HEK293 (cell line): ENCODE data around the gene CLIC4.

Experiments used
- CTCF ChIA-PET: fragments of 350-600 bp; formaldehyde crosslinking; extraction: SDS; loops from one replicate; lab custom pipeline; 2021; ENCODE audit warnings: antibody characterized with exemption; lab: Yijun Ruan, JAX
- POLR2A ChIA-PET: fragments of 300-600 bp; formaldehyde crosslinking; extraction: SDS; loops from one replicate; lab custom pipeline; 2020; ENCODE audit warnings: antibody characterized with exemption, inconsistent platforms; lab: Yijun Ruan, JAX
- H3K27ac ChIP-seq: fragments of 200-500 bp; sonication (Bioruptor generic); 2 replicates; pipeline ENCODE4 v1.5.1; 2014; ENCODE audit warnings: low read depth, low read length, control low read depth, inconsistent platforms; ENCODE audit errors: extremely low read depth
- H3K36me3 ChIP-seq, 2 experiments: fragments of 200-500 bp in 1 of 2; sonication (Bioruptor generic) in 1 of 2; 1 replicate in 1 of 2; 2 replicates in 1 of 2; pipeline ENCODE4 v1.5.1; 2014 to 2017; ENCODE audit warnings: inconsistent platforms in 2 of 2, low read length in 2 of 2; ENCODE audit not compliant: control insufficient read depth in 2 of 2, insufficient read depth in 1 of 2
- H3K4me1 ChIP-seq: fragments of 200-500 bp; sonication (Bioruptor generic); 2 replicates; pipeline ENCODE4 v1.5.1; 2014; ENCODE audit warnings: mild to moderate bottlenecking, low read length, inconsistent platforms; ENCODE audit not compliant: control insufficient read depth, insufficient read depth
- H3K4me3 ChIP-seq: 2 replicates; pipeline ENCODE4 v1.5.1; 2011; ENCODE audit warnings: low read depth, mild to moderate bottlenecking, control low read depth, low read length, moderate library complexity
- H3K9me3 ChIP-seq: fragments of 200-500 bp; sonication (Bioruptor generic); 2 replicates; pipeline ENCODE4 v1.5.1; 2014; ENCODE audit warnings: low read depth, low read length, inconsistent platforms; ENCODE audit not compliant: control insufficient read depth, insufficient read depth
- FEZF1 ChIP-seq: fragments of 450-650 bp; formaldehyde crosslinking; IDR thresholded peaks from 2 replicates; pipeline ENCODE4 v1.5.1; 2016; ENCODE audit warnings: missing biosample characterization, missing genetic modification characterization
- KLF16 ChIP-seq: fragments of 450-650 bp; formaldehyde crosslinking; IDR thresholded peaks from 2 replicates; pipeline ENCODE4 v1.5.1; 2017; ENCODE audit warnings: missing biosample characterization, missing genetic modification characterization
- KLF17 ChIP-seq: fragments of 450-650 bp; formaldehyde crosslinking; IDR thresholded peaks from 2 replicates; pipeline ENCODE4 v1.5.1; 2016; ENCODE audit warnings: missing biosample characterization, missing genetic modification characterization
- MZF1 ChIP-seq: fragments of 450-650 bp; formaldehyde crosslinking; IDR thresholded peaks from 2 replicates; pipeline ENCODE4 v1.5.1; 2017; ENCODE audit warnings: missing biosample characterization, missing genetic modification characterization, borderline replicate concordance
- RBAK ChIP-seq: fragments of 450-650 bp; formaldehyde crosslinking; IDR thresholded peaks from 2 replicates; pipeline ENCODE4 v1.5.1; 2016; ENCODE audit warnings: missing biosample characterization, missing genetic modification characterization
- TSHZ1 ChIP-seq: fragments of 450-650 bp; formaldehyde crosslinking; IDR thresholded peaks from 2 replicates; pipeline ENCODE4 v1.5.1; 2016; ENCODE audit warnings: missing biosample characterization, missing genetic modification characterization, borderline replicate concordance
- ZFHX2 ChIP-seq: fragments of 450-650 bp; formaldehyde crosslinking; conservative IDR thresholded peaks from 2 replicates; pipeline ENCODE4 v1.5.1; 2016; ENCODE audit warnings: missing biosample characterization, missing genetic modification characterization
- ZNF214 ChIP-seq: fragments of 450-650 bp; formaldehyde crosslinking; IDR thresholded peaks from 2 replicates; pipeline ENCODE4 v1.5.1; 2017; ENCODE audit warnings: missing biosample characterization, mild to moderate bottlenecking, missing genetic modification characterization, borderline replicate concordance
- ZNF223 ChIP-seq: fragments of 450-650 bp; formaldehyde crosslinking; IDR thresholded peaks from 2 replicates; pipeline ENCODE4 v1.5.1; 2016; ENCODE audit warnings: missing biosample characterization, missing genetic modification characterization
- ZNF514 ChIP-seq: fragments of 450-650 bp; formaldehyde crosslinking; IDR thresholded peaks from 2 replicates; pipeline ENCODE4 v1.5.1; 2016; ENCODE audit warnings: missing biosample characterization, missing genetic modification characterization
- TF ChIP-seq, protein P1 (sequence below): fragments of 450-650 bp; formaldehyde crosslinking; IDR thresholded peaks from 2 replicates; pipeline ENCODE4 v1.5.1; 2016; ENCODE audit warnings: missing biosample characterization, missing genetic modification characterization
- TF ChIP-seq, protein P2 (sequence below): fragments of 450-650 bp; formaldehyde crosslinking; IDR thresholded peaks from 2 replicates; pipeline ENCODE4 v1.5.1; 2017; ENCODE audit warnings: missing biosample characterization, missing genetic modification characterization
- TF ChIP-seq, protein P3 (sequence below): fragments of 450-650 bp; formaldehyde crosslinking; IDR thresholded peaks from 2 replicates; pipeline ENCODE4 v1.5.1; 2016; ENCODE audit warnings: missing biosample characterization, missing genetic modification characterization

The CLIC4 gene

GRCh38 chr1:24707687-24708086 is 37.6 kb upstream of the CLIC4 start:
- ChIA-PET POLR2A (interaction anchor here (1.0 kb wide), 1 partner anchor 13 kb away, joined by 3 read pairs; no protein-coding TSS in a partner anchor), CTCF (interaction anchor here (1.4 kb wide), 1 partner anchor 19 kb away, joined by 5 read pairs; no protein-coding TSS in a partner anchor)
- no peaks in the 10 kb centered on the region for H3K9me3 ChIP-seq

More at GRCh38 chr1:24707687-24708086, 37.6 kb upstream of the CLIC4 start:
- Histone ChIP-seq H3K4me3 (no peak overlapping the region), H3K36me3 (no peaks in the 10 kb centered on the region), H3K27ac (no peak overlapping the region), H3K4me1 (peaks cover 6% of the 10 kb centered on the region; the same call in 1 of the 2 replicates)
- TF ChIP-seq RBAK (tag by site-specific recombination) (no peak), ZFHX2 (tag by site-specific recombination) (no peak), ZNF223 (tag by site-specific recombination) (no peak), KLF17 (tag by site-specific recombination) (no peak), ZNF514 (tag by site-specific recombination) (no peak), KLF16 (no peak), MZF1 (tag by site-specific recombination) (no peak), ZNF214 (tag by site-specific recombination) (no peak), TSHZ1 (tag by site-specific recombination) (no peak), FEZF1 (tag by site-specific recombination) (no peak)
- TF ChIP-seq, protein P1, sequence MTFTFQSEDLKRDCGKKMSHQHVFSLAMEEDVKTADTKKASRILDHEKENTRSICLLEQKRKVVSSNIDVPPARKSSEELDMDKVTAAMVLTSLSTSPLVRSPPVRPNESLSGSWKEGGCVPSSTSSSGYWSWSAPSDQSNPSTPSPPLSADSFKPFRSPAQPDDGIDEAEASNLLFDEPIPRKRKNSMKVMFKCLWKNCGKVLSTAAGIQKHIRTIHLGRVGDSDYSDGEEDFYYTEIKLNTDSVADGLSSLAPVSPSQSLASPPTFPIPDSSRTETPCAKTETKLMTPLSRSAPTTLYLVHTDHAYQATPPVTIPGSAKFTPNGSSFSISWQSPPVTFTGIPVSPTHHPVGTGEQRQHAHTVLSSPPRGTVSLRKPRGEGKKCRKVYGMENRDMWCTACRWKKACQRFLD (tag by site-specific recombination): no peak
- TF ChIP-seq, protein P2, sequence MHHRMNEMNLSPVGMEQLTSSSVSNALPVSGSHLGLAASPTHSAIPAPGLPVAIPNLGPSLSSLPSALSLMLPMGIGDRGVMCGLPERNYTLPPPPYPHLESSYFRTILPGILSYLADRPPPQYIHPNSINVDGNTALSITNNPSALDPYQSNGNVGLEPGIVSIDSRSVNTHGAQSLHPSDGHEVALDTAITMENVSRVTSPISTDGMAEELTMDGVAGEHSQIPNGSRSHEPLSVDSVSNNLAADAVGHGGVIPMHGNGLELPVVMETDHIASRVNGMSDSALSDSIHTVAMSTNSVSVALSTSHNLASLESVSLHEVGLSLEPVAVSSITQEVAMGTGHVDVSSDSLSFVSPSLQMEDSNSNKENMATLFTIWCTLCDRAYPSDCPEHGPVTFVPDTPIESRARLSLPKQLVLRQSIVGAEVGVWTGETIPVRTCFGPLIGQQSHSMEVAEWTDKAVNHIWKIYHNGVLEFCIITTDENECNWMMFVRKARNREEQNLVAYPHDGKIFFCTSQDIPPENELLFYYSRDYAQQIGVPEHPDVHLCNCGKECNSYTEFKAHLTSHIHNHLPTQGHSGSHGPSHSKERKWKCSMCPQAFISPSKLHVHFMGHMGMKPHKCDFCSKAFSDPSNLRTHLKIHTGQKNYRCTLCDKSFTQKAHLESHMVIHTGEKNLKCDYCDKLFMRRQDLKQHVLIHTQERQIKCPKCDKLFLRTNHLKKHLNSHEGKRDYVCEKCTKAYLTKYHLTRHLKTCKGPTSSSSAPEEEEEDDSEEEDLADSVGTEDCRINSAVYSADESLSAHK: no peak
- TF ChIP-seq, protein P3, sequence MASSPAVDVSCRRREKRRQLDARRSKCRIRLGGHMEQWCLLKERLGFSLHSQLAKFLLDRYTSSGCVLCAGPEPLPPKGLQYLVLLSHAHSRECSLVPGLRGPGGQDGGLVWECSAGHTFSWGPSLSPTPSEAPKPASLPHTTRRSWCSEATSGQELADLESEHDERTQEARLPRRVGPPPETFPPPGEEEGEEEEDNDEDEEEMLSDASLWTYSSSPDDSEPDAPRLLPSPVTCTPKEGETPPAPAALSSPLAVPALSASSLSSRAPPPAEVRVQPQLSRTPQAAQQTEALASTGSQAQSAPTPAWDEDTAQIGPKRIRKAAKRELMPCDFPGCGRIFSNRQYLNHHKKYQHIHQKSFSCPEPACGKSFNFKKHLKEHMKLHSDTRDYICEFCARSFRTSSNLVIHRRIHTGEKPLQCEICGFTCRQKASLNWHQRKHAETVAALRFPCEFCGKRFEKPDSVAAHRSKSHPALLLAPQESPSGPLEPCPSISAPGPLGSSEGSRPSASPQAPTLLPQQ (tag by site-specific recombination): no peak
